ENCODE data around the gene HECW1.

The HECW1 gene

GRCh38 chr7:43198016-43198415, 85.6 kb downstream of the HECW1 start:
- TF ChIP-seq BHLHE40 (IDR thresholded peaks at IDR 0.05; ENCODE audit: borderline replicate concordance), result no peak
- no peak for TF ChIP-seq FOXA1 (IDR thresholded peaks at IDR 0.05)
- TF ChIP-seq ZNF384 (IDR thresholded peaks at IDR 0.05), result no peak
- TF ChIP-seq, protein P1, sequence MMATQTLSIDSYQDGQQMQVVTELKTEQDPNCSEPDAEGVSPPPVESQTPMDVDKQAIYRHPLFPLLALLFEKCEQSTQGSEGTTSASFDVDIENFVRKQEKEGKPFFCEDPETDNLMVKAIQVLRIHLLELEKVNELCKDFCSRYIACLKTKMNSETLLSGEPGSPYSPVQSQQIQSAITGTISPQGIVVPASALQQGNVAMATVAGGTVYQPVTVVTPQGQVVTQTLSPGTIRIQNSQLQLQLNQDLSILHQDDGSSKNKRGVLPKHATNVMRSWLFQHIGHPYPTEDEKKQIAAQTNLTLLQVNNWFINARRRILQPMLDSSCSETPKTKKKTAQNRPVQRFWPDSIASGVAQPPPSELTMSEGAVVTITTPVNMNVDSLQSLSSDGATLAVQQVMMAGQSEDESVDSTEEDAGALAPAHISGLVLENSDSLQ (IDR thresholded peaks at IDR 0.05), result no peak
- no peak for TF ChIP-seq HDGF (IDR thresholded peaks at IDR 0.05; ENCODE audit: borderline replicate concordance)
- no peak for TF ChIP-seq SP1 (IDR thresholded peaks at IDR 0.05)
- no peak for TF ChIP-seq L3MBTL2 (conservative IDR thresholded peaks at IDR 0.05)
- no peak for TF ChIP-seq ARNT (IDR thresholded peaks at IDR 0.05)
- no peak for TF ChIP-seq FOXM1 (IDR thresholded peaks at IDR 0.05; ENCODE audit: borderline replicate concordance)
- TF ChIP-seq LEF1 (IDR thresholded peaks at IDR 0.05; ENCODE audit: borderline replicate concordance), result no peak
- TF ChIP-seq ELF4 (IDR thresholded peaks at IDR 0.05), result no peak
- TF ChIP-seq TARDBP (IDR thresholded peaks at IDR 0.05), result no peak
- no peak for TF ChIP-seq SUZ12 (IDR thresholded peaks at IDR 0.05)
- TF ChIP-seq CTBP1 (IDR thresholded peaks at IDR 0.05; ENCODE audit: borderline replicate concordance), result no peak
- TF ChIP-seq FOXK2 (IDR thresholded peaks at IDR 0.05), result no peak
- TF ChIP-seq NFRKB (IDR thresholded peaks at IDR 0.05), result no peak
- ChIA-PET CTCF (no interaction called here), POLR2A (no interaction called here)
- no peak for DNase-seq (ENCODE audit: extremely low spot score)

- ChIA-PET CTCF (no interaction called here), POLR2A (no interaction called here)
- no peak for DNase-seq (ENCODE audit: extremely low spot score)
- TF ChIP-seq BHLHE40 (IDR thresholded peaks at IDR 0.05; ENCODE audit: borderline replicate concordance), result no peak
- no peak for TF ChIP-seq NFRKB (IDR thresholded peaks at IDR 0.05)
- TF ChIP-seq FOXM1 (IDR thresholded peaks at IDR 0.05; ENCODE audit: borderline replicate concordance), result no peak
- TF ChIP-seq ELF4 (IDR thresholded peaks at IDR 0.05), result no peak
- TF ChIP-seq FOXA1 (IDR thresholded peaks at IDR 0.05), result no peak
- TF ChIP-seq FOXK2 (IDR thresholded peaks at IDR 0.05), result no peak
- TF ChIP-seq HDGF (IDR thresholded peaks at IDR 0.05; ENCODE audit: borderline replicate concordance), result no peak
- TF ChIP-seq LEF1 (IDR thresholded peaks at IDR 0.05; ENCODE audit: borderline replicate concordance), result no peak
- no peak for TF ChIP-seq ZNF384 (IDR thresholded peaks at IDR 0.05)
- TF ChIP-seq ARNT (IDR thresholded peaks at IDR 0.05), result no peak
- TF ChIP-seq SUZ12 (IDR thresholded peaks at IDR 0.05), result no peak
- TF ChIP-seq SP1 (IDR thresholded peaks at IDR 0.05), result no peak
- TF ChIP-seq CTBP1 (IDR thresholded peaks at IDR 0.05; ENCODE audit: borderline replicate concordance), result no peak
- TF ChIP-seq, protein P1 (IDR thresholded peaks at IDR 0.05), result no peak
- TF ChIP-seq TARDBP (IDR thresholded peaks at IDR 0.05), result no peak
Measured at GRCh38 chr7:43198599-43199090, 86.2 kb downstream of the HECW1 start.

- ChIA-PET CTCF (no interaction called here), POLR2A (no interaction called here)
Measured at GRCh38 chr7:43199371-43200160, 87.1 kb downstream of the HECW1 start.

GRCh38 chr7:43201912-43202311, 89.5 kb downstream of the HECW1 start:
- TF ChIP-seq, protein P1 (IDR thresholded peaks at IDR 0.05), result no peak
- TF ChIP-seq BHLHE40 (IDR thresholded peaks at IDR 0.05; ENCODE audit: borderline replicate concordance) (no peak), ELF4 (IDR thresholded peaks at IDR 0.05) (no peak), SP1 (IDR thresholded peaks at IDR 0.05) (no peak), ARNT (IDR thresholded peaks at IDR 0.05) (no peak), LEF1 (IDR thresholded peaks at IDR 0.05; ENCODE audit: borderline replicate concordance) (no peak), SUZ12 (IDR thresholded peaks at IDR 0.05) (no peak), CTBP1 (IDR thresholded peaks at IDR 0.05; ENCODE audit: borderline replicate concordance) (no peak), L3MBTL2 (conservative IDR thresholded peaks at IDR 0.05) (no peak), TARDBP (IDR thresholded peaks at IDR 0.05) (no peak), FOXK2 (IDR thresholded peaks at IDR 0.05) (no peak), FOXM1 (IDR thresholded peaks at IDR 0.05; ENCODE audit: borderline replicate concordance) (no peak), NFRKB (IDR thresholded peaks at IDR 0.05) (no peak), ZNF384 (IDR thresholded peaks at IDR 0.05) (no peak), HDGF (IDR thresholded peaks at IDR 0.05; ENCODE audit: borderline replicate concordance) (no peak), FOXA1 (IDR thresholded peaks at IDR 0.05) (no peak)
- ChIA-PET POLR2A (no interaction called here), CTCF (interaction anchor here (0.6 kb wide), 1 partner anchor 584 kb away, joined by 3 read pairs; no protein-coding TSS in a partner anchor)
- no peak for DNase-seq (ENCODE audit: extremely low spot score)

More at GRCh38 chr7:43199371-43200160, 87.1 kb downstream of the HECW1 start:
- TF ChIP-seq FOXK2 (IDR thresholded peaks at IDR 0.05) (no peak), CTBP1 (IDR thresholded peaks at IDR 0.05; ENCODE audit: borderline replicate concordance) (no peak), L3MBTL2 (conservative IDR thresholded peaks at IDR 0.05) (no peak), LEF1 (IDR thresholded peaks at IDR 0.05; ENCODE audit: borderline replicate concordance) (no peak), HDGF (IDR thresholded peaks at IDR 0.05; ENCODE audit: borderline replicate concordance) (no peak), SUZ12 (IDR thresholded peaks at IDR 0.05) (no peak), BHLHE40 (IDR thresholded peaks at IDR 0.05; ENCODE audit: borderline replicate concordance) (no peak), FOXM1 (IDR thresholded peaks at IDR 0.05; ENCODE audit: borderline replicate concordance) (no peak)
- DNase-seq (ENCODE audit: extremely low spot score), result no peak

GRCh38 chr7:43204081-43204480, 91.6 kb downstream of the HECW1 start:
- TF ChIP-seq TARDBP (IDR thresholded peaks at IDR 0.05) (no peak), SUZ12 (IDR thresholded peaks at IDR 0.05) (no peak), NFRKB (IDR thresholded peaks at IDR 0.05) (no peak), CTBP1 (IDR thresholded peaks at IDR 0.05; ENCODE audit: borderline replicate concordance) (no peak), FOXM1 (IDR thresholded peaks at IDR 0.05; ENCODE audit: borderline replicate concordance) (no peak), LEF1 (IDR thresholded peaks at IDR 0.05; ENCODE audit: borderline replicate concordance) (no peak), SP1 (IDR thresholded peaks at IDR 0.05) (no peak), ARNT (IDR thresholded peaks at IDR 0.05) (no peak), BHLHE40 (IDR thresholded peaks at IDR 0.05; ENCODE audit: borderline replicate concordance) (no peak), ELF4 (IDR thresholded peaks at IDR 0.05) (no peak), HDGF (IDR thresholded peaks at IDR 0.05; ENCODE audit: borderline replicate concordance) (no peak), FOXA1 (IDR thresholded peaks at IDR 0.05) (no peak), ZNF384 (IDR thresholded peaks at IDR 0.05) (no peak), FOXK2 (IDR thresholded peaks at IDR 0.05) (no peak), L3MBTL2 (conservative IDR thresholded peaks at IDR 0.05) (no peak)
- TF ChIP-seq, protein P1 (IDR thresholded peaks at IDR 0.05), result no peak
- no peak for DNase-seq (ENCODE audit: extremely low spot score)
- ChIA-PET CTCF (no interaction called here), POLR2A (no interaction called here)

Measured in HEK293T (cell line).